ENCODE results near the gene COX14. TPM values are rescaled to one million over a fixed set of nuclear protein-coding genes. Genes with fewer than 3 reads are reported as not detected.

COX14 gene
- total and polyA plus RNA-seq, 4 donors, result 26.7 to 172 (median 53.5) TPM

DNA sequence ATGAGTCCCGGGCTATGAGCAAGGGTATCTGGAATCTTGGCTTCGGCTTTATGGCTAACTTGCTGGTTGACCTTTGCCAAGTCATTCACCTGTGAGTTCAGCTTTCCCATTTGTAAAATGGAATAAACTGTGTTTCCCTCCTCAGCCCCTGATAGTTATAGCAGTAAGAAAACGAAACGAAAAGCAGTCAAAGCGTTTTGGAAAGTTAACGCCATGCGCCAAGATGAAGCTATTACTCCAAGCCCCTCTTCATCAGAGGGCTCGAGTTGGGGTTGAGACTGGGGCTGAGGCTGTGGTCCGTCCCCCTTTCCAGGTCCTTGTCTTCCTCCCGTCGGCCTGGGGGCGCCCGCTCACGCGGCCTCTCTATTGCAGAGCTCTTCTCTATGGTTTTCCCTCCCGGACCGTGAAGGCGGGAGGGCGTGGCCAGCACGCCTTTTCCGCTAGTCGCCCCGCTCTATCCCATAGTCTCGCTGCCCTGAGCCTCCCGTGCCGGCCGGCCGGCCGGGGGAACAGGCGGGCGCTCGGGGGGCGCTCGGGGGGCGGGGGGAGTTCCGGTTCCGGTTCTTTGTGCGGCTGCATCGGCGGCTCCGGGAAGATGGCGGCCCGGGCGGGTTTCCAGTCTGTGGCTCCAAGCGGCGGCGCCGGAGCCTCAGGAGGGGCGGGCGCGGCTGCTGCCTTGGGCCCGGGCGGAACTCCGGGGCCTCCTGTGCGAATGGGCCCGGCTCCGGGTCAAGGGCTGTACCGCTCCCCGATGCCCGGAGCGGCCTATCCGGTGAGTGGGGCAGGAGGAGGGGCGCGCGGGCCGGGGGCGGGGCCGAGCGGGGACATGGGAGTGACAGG is 27.0 kb upstream of the COX14 start, which contains the start of gene SMARCD1:
SMARCD1 (plus strand) TSS at position 568 of the 840 bp plus-strand sequence; CDS start at position 596, 28 bp downstream.
- Histone ChIP-seq H3K9ac (ENCODE audit: low read depth in 1 of 2, low read length in 2 of 2) (peak within 1 kb of the TSS; percentile 53 to 85), H3K4me1 (ENCODE audit: control insufficient read depth in 4 of 4, insufficient read depth in 4 of 4, low read length in 3 of 4) (peaks cover 0 to 24% (median 9%) of the 10 kb centered on the region in 4 donors), H3K36me3 (ENCODE audit: control insufficient read depth in 4 of 4, insufficient read depth in 3 of 4, low read depth in 1 of 4, low read length in 3 of 4) (peaks cover 3 to 30% (median 17%) of the 10 kb centered on the region in 4 donors), H3K9me3 (ENCODE audit: control insufficient read depth in 4 of 4, low read length in 3 of 4) (no peaks in the 10 kb centered on the region), H3K27ac (ENCODE audit: low read depth in 1 of 2, low read length in 2 of 2) (peak within 1 kb of the TSS; percentile 82 to 88), H3K4me3 (ENCODE audit: low read depth in 1 of 3, low read length in 3 of 3) (peak within 1 kb of the TSS; percentile 53 to 92 (median 92)), H3K27me3 (ENCODE audit: control insufficient read depth in 4 of 4, insufficient read depth in 4 of 4, low read length in 3 of 4) (no peaks in the 10 kb centered on the region)
- DNase-seq (ENCODE audit: low spot score), result peak; percentile 89
- under 1% methylated on average over 69 of the region's 69 CpGs for WGBS
- TF ChIP-seq EGR1 (IDR thresholded peaks at IDR 0.05; ENCODE audit: low read depth in 2 of 2) (no peak), JUND (IDR thresholded peaks at IDR 0.05) (peak in 1 of 2 donors; percentile 32), GABPA (IDR thresholded peaks at IDR 0.05 in 1 of 2, conservative IDR thresholded peaks at IDR 0.05 in 1 of 2) (peak; percentile 43 to 66), TAF1 (conservative IDR thresholded peaks at IDR 0.05) (peak; percentile 53), RAD21 (IDR thresholded peaks at IDR 0.05) (peak; percentile 38 to 50), HNF4A (conservative IDR thresholded peaks at IDR 0.05) (peak in 1 of 2 donors; percentile 34), YY1 (IDR thresholded peaks at IDR 0.05) (peak; percentile 93), SP1 (IDR thresholded peaks at IDR 0.05) (peak; percentile 67), MAX (IDR thresholded peaks at IDR 0.05) (no peak), RXRA (IDR thresholded peaks at IDR 0.05) (peak; percentile 51 to 69), REST (IDR thresholded peaks at IDR 0.05) (no peak), FOXA1 (IDR thresholded peaks at IDR 0.05) (peak; percentile 29), NR2F2 (IDR thresholded peaks at IDR 0.05) (peak; percentile 74), FOXA2 (IDR thresholded peaks at IDR 0.05) (no peak), HNF4G (IDR thresholded peaks at IDR 0.05) (no peak), CTCF (IDR thresholded peaks at IDR 0.05; ENCODE audit: low read depth, low read length, missing input control) (no peak), ATF3 (IDR thresholded peaks at IDR 0.05) (no peak)
- TF ChIP-seq, protein P1, sequence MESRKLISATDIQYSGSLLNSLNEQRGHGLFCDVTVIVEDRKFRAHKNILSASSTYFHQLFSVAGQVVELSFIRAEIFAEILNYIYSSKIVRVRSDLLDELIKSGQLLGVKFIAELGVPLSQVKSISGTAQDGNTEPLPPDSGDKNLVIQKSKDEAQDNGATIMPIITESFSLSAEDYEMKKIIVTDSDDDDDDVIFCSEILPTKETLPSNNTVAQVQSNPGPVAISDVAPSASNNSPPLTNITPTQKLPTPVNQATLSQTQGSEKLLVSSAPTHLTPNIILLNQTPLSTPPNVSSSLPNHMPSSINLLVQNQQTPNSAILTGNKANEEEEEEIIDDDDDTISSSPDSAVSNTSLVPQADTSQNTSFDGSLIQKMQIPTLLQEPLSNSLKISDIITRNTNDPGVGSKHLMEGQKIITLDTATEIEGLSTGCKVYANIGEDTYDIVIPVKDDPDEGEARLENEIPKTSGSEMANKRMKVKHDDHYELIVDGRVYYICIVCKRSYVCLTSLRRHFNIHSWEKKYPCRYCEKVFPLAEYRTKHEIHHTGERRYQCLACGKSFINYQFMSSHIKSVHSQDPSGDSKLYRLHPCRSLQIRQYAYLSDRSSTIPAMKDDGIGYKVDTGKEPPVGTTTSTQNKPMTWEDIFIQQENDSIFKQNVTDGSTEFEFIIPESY (IDR thresholded peaks at IDR 0.05), result no peak

Data from liver (tissue), 9 donors.